Body of pancreas (tissue), 4 donors: ENCODE results near the gene NME3.

Experiments used
- CTCF ChIP-seq, 7 experiments: fragments of 450-650 bp in 4 of 7; fragments of 200-600 bp in 3 of 7; sonication (generic) in 3 of 7; IDR thresholded peaks; one replicate each; pipeline ENCODE4 v1.5.1; 2016 to 2019; ENCODE audit warnings: antibody characterized with exemption in 7 of 7
- POLR2A ChIP-seq, 3 donors: fragments of 450-650 bp; IDR thresholded peaks; one replicate each; pipeline ENCODE4 v1.6.1; 2016; ENCODE audit warnings: antibody characterized with exemption in 3 of 3, mild to moderate bottlenecking in 2 of 3

- TF ChIP-seq CTCF (IDR thresholded peaks at IDR 0.05) (no peak), POLR2A (IDR thresholded peaks at IDR 0.05) (no peak)
Measured at GRCh38 chr16:1776672-1776955, 5.3 kb upstream of the NME3 start.
